ENCODE measurements around the gene TAF5L. TPM values are rescaled to one million over a fixed set of nuclear protein-coding genes. Genes with fewer than 3 reads are reported as not detected.
A peak's percentile ranks its signal among the peaks of the same experiment; 100 is the strongest.
"Not testable (repeated sequence)": the region's sequence is repeated elsewhere in the genome, so short reads cannot be mapped to it uniquely, and the experiment has no call there.

TAF5L gene
- total RNA-seq, 1 experiment from 2014 or later = 13.9 TPM

DNA sequence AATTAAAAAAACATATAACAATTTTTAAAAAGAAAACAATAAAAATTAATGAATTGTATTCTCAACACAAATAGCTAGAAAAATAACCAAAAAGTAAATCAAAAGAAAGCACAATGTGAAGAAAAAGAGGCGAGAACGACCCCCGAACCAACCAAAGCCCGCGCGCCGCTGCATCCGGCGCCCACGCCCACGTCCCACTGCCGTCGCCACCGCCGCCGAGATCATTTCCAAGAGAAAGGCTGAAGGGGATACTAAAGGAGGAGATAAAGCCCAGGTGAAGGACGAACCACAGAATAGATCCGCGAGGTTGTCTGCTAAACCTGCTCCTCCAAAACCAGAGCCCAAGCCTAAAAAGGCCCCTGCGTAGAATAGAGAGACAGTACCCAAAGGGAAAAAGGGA lies 55.6 kb downstream of the TAF5L start:
- no peak for DNase-seq (ENCODE audit: low read depth)

DNA sequence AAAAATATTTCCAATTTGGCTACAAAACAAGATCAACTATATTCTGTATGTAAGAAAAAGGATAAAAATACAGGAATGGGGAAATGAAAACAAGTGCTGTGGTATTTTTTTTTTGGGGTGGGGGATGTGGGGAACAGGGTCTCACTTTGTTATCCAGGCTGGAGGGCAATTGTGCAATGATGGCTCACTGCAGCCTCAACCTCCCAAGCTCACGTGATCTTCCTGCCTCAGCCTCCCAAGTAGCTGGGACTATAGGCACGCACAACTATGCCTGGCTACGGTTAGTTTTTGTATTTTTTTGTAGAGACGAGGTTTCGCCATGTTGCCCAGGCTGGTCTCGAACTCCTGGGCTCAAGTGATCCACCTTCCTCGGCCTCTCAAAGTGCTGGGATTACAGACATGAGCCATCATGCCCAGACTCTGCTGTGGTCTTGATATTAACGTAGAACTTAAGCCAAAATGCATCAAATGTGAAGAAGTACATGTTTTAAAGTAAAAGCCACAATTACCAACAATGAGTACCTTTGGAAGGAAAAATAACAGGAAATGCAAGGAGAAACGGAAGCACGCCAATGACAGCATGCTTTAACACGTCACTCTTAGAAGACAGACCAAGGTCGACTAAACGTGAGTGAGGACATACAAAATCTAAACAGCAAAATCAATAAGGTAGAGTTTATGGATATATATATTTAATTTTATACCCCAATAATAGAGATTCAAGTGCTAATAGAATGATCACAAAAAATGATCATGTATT lies 58.6 kb downstream of the TAF5L start:
- DNase-seq (ENCODE audit: low read depth) = no peak

DNA sequence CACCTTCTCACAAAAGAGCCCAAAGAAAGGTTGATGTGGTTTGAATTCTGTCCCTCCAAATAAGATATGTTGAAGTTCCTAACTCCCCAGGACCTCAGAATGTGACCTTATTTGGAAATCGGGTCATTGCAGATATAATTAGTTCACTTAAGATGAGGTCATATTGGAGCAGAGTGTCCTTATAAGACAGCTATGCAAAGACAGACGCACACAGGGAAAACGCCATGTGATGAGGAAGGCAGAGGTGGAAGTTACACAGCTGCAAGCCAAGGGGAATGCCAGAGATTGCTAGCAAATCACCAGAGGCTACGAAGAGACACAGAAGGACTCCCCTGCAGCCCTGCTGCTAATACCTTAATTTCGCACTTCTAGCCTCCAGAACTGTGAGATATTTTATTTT lies 62.2 kb downstream of the TAF5L start:
- no peak for DNase-seq (ENCODE audit: low read depth)

DNA sequence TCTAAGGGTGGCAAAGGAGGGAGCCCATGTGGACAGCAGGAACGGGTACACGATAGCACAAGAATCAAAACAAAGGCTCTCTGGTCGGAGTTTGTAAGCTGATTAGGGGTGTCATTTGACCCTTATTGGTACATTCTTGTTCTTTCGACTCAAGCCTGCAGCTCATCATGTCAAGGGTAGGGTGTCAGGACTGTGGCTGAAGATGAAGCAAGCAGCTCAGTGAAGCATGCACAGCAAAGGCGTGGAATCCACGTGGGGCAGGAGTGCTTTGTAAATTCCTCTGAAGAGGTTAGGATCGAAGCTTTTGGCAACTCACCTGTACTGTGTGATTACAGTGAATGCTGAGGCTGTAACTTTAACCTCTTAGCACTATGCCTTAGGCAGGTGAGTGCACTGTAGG lies 62.7 kb downstream of the TAF5L start:
- no peak for DNase-seq (ENCODE audit: low read depth)

DNA sequence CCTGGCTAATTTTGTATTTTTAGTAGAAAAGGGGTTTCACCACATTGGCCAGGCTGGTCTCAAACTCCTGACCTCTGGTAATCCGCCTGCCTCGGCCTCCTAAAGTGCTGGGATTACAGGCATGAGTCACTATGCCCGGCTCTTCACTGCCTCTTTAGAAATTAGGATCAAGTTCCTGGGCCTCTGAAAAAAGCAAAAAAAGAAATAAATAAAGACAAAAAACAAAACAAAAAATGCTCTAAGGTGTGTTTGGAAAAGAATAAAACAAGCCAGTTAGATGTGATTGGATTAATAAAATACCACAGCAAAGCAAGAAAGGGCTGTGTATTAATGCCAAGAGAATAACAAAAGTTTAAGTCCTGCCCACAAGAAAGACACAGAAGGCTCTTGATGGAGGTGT lies 63.2 kb downstream of the TAF5L start:
- no peak for DNase-seq (ENCODE audit: low read depth)

DNA sequence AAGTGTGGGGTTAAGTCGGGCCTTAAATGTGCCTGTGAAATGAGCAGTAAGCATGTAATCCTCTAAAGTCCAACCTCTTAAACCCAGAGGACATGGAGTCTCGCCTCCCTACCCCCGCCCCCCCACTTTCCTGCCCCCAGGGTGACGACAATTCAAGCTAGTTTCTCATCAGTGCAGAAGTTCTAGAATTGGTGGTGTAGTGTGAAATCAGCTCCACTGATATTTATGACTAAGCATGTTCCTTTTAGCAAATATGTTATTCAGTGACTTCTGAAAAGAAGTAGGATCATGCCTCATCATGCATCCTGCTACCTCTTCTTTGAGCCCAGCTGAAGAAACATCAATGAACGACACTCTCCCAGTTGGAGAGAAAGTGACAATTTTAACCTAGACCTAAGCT lies 64.8 kb downstream of the TAF5L start:
- DNase-seq (ENCODE audit: low read depth) = no peak

DNA sequence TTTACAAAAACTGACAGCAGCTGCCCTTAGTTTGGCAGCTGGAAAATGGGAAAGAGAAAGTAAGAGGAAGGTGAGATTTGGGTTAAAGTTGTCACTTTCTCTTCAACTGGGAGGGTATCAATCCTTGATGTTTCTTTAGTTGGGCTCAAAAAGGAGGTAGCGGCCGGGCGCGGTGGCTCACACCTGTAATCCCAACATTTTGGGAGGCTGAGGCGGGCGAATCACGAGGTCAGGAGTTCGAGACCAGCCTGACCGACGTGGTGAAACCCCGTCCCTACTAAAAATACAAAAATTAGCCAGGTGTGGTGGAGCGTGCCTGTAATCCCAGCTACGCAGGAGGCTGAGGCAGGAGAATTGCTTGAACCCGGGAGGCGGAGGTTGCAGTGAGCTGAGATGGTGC lies 65.8 kb downstream of the TAF5L start:
- not testable (repeated sequence) for DNase-seq (ENCODE audit: low read depth)

DNA sequence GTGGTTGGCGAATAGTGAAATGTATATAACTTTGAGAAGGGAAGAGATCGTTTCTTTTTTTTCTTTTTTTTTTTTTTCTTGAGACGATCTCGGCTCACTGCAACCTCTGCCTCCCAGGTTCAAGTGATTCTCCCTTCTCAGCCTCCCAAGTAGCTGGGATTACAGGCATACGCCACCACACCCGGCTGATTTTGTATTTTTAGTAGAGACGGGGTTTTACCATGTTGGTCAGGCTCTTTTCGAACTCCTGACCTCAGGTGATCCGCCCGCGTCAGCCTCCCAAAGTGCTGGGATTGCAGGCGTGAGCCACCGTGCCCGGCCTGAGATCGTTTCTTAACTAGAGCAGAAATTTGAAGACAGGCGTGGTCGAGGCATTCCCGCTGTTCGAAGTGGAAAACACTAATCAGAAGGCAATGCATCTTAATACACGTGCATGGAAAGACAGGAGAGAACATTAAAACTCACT lies 66.6 kb downstream of the TAF5L start:
- DNase-seq (ENCODE audit: low read depth) = peak; percentile 9

DNA sequence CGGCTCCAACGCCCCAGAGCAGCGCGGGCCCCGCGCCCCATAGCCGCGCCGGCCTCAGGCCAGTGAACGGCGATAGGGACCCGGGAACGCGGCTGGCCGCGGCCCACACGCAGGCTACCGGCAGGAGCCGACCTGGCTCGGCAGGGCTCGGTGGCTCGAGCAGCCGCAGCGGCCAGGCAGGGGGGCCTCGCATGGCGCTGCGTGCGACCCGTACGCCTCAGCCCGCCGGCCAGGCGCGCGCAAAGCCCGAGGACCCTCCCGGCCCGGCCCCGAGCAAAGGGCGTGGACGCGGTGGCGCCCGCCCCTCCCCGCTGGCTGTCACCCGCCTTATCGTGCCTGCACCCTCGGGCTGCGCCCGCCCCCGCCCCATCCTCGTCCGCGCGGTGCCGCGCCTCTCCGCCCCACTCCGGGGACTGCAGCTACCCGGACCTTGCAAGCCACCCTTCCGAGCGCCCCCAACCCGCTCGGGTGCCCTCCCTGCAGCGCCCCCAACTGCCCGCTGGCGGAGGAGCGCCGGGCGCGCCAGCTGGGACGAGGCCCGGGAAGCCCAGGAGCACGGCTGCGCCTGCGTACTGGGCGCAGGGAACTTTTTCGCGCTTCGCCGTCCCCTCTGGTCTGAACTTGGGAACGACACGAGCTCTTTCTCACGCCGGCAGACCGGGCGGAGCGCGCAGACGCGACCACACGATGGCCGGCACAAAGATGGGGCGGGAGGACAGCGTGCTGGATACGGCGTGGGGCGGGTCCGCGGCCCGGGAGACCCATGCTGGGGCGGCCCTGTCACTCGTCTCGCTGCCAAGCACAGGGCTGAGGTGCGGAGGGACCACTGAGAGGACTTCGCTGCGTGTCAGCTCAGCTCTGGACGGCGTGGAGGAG lies 67.2 kb downstream of the TAF5L start, which contains the start of gene ABCB10:
Gene ABCB10 (minus strand): TSS at position 248 of the 876 bp plus-strand sequence. CDS start 55 bp downstream, at position 193.
- peak; percentile 94 for DNase-seq (ENCODE audit: low read depth)

DNA sequence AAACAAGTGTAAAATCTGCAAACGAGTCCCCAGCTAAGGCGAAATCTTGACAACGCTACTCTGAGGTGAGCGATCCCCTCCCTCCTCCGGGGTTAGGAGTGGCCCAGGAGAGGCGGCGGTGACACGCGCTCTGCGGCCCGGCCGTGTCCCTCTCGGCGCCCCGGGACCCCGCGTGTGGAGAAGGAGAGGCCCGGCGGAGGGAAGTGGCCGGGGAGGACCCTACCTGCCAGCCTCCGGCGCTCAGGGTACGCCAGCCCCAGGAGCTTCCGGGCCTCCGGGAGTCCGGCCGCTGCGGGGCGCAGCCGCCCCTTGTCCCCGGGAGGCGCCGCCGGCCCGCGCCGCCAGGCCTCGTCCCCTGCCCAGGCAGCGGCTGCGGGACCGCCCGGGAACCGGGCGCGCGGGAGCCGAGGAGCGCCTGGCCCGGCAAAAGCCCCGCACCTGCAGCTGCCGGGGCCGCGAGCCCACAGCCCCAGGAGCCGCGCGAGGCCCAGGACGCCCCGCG lies 68.0 kb downstream of the TAF5L start:
- DNase-seq (ENCODE audit: low read depth) = peak; percentile 13

DNA sequence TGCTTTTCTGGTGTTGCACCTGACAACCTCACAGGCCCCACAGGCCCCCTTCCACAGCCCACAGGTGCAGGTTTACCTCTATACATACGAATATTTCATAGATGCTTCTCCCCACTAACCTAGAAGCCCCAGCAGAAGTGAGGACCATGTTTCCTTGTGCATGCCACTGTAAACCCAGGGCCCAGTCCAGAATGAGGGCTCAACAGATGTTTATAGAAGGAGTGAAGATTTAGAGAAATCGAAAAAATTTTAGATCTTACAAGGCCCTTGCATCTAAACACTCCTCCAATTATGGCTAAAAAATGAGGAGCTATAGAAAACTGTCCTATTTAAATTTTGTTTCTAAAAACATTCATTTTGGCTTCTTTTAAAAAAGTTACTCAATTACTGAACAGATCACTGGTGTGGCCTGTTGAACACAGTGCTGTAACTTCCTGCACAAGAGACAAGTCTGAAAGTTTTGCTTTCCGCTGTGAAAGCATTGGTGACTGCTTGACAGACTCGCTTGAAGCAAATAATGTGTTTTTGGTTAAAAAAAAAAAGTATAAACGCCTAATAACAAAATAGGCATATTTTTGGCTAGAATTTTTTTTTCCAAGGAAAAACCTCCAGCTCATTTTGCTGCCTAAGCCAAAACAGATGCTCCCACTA lies 68.6 kb downstream of the TAF5L start:
- DNase-seq (ENCODE audit: low read depth) = peak; percentile 13

DNA sequence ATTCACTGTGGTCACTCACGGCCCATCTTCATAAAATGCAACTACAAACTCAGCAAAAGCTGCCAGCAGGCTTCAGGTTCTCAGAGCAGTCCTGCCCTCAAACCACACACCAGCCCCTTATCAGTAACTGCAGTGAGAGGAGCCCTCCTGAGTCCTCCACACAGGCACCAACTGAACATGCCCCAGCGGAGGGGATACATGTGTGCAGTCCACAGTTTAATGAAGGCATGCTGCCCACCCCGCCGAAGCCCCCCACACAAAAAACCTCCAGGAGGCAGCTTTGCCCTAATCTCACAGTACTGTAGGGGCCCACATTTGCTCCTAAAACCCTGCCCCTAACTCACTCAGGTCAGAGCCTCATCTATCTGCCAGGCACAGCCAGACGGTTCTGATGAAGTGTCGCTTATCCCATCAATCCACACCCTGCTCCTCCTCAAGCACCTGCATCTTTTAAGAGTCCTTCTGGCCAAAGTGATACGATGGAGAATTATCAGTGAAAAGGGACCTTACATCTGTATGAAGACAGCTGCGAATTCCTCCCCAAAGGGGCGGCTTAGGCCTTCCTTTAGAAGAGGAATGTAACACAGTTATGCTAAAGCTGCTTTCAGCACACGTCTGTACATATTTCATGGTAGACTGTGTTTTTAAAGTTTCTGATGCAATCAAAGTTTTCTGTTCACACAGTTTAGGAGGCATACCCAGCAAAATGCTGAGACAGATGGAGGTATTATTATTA lies 70.9 kb downstream of the TAF5L start:
- DNase-seq (ENCODE audit: low read depth) = no peak

DNA sequence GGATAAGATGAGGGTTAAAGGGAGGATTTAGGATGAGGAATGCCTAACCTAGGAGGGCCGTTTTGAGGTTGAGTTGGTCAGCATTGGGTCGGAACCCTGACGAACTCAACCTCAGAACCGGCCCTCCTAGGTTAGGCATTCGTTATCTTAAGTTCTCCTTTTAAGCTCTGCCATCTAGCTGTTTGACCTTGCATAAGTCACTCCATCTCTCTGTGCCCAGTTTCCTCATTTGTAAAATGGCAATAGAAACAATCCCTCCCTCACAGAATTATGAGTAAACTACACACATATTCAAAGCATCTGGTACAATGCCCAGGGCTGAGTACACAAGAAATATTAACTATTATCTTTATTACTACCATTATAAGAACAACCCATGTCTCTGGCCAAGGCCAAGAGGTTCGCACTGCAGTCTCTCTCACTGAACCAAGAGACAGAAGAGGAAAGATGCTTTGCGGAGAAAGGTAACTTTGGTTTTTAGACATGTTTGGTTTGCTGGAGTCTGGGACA lies 72.2 kb downstream of the TAF5L start:
- DNase-seq (ENCODE audit: low read depth) = no peak

DNA sequence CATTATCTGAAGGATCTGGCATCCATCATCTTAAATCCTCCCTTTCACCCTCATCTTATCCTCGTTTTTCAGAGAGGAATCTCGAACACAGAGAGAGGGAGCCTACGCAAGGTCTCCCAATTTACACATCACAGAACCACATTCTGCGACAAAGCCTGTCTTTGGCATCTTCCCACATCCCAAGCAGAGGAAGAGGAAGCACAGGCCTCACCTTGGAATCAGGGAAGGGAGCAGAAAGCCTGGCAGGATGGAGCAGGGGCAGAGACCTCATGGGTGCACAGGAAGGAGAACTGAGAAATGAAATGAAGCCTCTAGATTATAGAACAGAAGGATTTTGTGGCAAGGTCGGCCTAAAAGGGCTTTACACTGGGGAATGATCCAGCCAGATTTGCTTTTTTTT lies 73.2 kb downstream of the TAF5L start:
- DNase-seq (ENCODE audit: low read depth) = no peak

DNA sequence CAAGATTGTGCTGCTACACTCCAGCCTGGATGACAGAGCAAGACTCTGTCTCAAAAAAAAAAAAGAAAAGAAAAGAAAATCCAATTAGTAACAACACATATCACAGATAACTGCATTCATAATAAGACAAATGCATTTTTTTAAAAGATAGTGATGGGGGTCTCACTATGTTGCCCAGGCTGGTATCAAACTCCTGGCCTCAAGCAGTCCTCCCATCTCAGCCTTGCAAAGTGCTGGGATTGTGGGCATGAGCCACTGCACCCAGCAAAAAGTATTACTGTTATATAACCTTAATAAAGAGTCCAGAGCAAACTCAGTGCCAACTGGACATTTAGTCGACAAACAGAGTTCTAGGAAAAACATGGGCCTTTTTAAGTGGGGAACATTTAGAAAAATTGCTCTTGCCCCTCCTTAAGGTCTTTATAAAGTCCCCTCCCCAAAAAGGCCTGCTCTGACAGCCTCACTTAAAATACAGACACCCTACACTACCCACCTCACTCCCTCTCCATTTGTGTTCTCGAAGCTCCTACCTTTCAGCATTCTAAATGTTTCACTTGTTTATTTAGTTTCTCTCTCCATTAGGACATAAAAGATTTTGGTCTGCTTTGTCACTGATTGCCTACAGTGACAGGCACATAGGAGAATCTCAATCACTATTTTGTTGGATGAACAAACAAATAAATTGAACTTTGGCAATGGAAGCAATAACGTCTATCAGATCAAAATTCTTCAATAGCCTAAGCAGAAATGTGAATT lies 74.9 kb downstream of the TAF5L start:
- DNase-seq (ENCODE audit: low read depth) = no peak

DNA sequence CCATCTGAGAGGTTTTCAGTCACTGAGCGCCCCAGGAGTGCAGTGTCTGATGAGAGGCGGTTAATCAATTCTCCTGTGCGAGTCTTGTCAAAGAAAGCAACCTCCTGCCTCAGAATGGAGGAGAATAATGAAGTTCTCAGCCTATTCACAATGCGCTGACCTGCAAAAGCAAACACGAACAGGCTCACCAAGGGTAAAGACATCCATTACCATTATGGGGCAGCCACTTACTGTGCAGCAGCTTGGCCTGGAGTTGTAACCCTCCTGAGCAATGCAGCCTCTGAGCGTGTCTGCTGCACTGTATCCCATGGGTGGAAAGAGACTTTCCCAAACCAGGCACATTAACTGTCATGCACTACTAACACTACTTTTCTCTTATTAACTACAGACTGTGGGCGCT lies 78.4 kb downstream of the TAF5L start:
- no peak for DNase-seq (ENCODE audit: low read depth)

DNA sequence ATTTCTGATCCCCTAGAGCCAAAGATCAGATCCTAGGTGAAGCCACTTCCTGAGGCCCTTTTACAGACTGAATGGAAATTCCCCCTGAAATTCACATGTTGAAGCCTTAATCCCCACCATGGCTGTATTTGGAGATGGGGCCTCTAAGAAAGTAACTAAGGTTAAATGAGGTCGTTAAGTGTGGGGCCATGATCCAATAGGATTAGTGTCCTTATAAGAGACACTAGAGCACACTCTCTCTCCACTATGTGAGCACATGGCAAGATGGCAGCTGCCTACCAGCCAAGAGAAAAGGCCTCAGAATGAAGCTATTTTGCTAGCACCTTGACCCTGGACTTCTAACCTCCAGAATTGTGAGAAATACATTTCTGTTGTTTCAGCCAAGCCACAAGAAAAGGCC lies 81.3 kb downstream of the TAF5L start:
- no peak for DNase-seq (ENCODE audit: low read depth)
